Retinal pigment epithelial cell (primary cell): ENCODE data around the gene CD82.

Source experiments
- DNase-seq: peaks from one replicate; pipeline ENCODE4 v3.0.0-alpha.2; 2010; ENCODE audit warnings: low read depth
- H3K4me3 ChIP-seq: 2 replicates; pipeline ENCODE4 v1.5.1; 2011; ENCODE audit warnings: mild to moderate bottlenecking, low read length, control low read depth, moderate library complexity
- TF ChIP-seq, protein P1 (sequence below): conservative IDR thresholded peaks from 2 replicates; pipeline ENCODE4 v1.5.1; 2011; ENCODE audit warnings: low read depth, low read length, control low read depth, inconsistent platforms

The CD82 gene

DNA sequence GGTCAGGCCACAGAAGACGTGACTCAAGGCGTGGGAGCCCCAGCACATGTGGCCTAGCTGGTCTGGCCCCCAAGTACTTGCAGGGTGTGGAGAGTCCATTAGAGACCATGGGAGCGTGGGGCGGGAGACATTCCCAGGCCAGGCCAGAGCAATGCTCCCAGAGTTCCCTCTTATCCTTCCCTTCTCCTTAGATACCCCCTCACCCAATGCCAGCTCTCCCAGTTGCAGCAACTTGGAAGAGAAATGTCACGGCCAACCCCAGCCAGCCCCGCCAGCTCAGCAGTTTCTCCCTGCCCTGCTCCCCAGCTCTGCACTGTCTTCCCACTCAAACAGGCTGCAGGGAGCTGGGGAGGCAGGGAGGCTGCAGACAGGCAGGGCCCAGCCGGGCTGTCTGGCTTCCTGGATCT is 95.9 kb downstream of the CD82 start:
- no peak overlapping the region for H3K4me3 ChIP-seq
- TF ChIP-seq, protein P1, sequence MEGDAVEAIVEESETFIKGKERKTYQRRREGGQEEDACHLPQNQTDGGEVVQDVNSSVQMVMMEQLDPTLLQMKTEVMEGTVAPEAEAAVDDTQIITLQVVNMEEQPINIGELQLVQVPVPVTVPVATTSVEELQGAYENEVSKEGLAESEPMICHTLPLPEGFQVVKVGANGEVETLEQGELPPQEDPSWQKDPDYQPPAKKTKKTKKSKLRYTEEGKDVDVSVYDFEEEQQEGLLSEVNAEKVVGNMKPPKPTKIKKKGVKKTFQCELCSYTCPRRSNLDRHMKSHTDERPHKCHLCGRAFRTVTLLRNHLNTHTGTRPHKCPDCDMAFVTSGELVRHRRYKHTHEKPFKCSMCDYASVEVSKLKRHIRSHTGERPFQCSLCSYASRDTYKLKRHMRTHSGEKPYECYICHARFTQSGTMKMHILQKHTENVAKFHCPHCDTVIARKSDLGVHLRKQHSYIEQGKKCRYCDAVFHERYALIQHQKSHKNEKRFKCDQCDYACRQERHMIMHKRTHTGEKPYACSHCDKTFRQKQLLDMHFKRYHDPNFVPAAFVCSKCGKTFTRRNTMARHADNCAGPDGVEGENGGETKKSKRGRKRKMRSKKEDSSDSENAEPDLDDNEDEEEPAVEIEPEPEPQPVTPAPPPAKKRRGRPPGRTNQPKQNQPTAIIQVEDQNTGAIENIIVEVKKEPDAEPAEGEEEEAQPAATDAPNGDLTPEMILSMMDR, result no peak
- no peak for DNase-seq
